Kidney capillary endothelial cell (primary cell): ENCODE measurements around the gene PLPPR1.

Experiments used
- DNase-seq: peaks from one replicate; pipeline ENCODE4 v3.0.0-alpha.2; 2018; ENCODE audit warnings: low spot score

PLPPR1 gene

DNA sequence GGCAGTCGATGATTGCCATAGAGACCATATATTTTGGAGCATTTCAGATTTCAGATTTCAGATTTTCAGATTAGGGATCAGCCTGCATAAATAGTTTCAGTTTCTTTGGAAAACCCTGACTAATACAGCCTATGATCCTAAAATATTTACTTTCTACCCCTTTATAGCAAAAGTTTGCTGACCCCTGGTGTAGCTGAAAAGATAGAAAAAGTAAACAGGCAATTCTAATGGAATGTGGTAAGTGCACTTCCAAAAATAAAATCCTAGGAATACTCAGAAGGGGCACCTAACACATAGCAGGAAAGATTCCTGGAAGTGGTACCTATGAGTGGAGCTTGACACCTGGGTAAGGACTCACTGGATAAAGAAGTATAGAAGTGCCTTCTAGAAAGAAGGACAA lies 321.8 kb downstream of the PLPPR1 start:
- DNase-seq, result no peak

DNA sequence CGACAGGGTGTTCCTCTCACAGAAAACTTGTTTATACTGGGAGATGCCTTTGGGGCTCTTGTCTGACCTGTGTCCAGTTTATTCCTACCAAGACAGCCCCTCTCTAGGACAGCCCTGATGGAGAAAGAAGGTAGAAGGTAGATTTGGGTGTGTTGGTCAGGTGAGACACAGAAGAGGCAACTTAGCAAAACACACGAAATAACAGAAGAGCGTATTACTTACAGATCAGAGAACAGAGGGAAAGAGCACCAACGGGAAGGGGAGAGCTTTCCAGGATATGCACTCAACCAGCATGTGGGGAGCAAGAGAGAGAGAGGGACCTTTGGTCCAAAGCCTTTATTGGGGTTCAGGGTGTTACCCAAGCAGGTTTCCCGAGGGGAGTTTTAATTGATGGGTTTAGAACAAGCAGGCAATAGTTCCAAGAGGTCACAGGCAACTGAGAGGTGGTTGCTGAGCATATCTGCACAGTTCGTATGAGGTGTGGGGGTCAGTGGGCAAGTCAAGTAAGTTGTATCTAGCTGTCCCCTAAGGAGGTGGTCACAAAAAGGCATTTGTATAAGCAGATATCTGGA lies 324.5 kb downstream of the PLPPR1 start:
- DNase-seq, result no peak

DNA sequence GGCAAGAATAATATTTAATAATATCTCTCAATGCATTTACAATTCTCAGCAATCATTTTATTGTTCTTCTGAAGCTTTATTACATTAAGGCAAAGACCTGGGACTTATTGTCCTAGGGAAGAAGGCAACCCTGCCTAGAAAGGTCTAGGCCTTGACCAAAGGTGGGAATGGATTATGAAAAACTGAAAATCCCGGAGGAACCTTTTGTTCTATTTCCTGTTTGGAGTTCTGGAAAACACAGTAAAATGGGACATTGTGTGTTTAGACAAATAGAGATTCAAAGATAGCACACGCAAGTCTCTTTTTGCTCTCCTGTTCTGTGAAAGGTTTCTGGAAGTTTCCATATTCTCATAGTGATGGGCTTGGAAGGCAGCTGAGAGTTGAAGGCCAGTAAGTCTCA lies 325.2 kb downstream of the PLPPR1 start:
- DNase-seq, result no peak

DNA sequence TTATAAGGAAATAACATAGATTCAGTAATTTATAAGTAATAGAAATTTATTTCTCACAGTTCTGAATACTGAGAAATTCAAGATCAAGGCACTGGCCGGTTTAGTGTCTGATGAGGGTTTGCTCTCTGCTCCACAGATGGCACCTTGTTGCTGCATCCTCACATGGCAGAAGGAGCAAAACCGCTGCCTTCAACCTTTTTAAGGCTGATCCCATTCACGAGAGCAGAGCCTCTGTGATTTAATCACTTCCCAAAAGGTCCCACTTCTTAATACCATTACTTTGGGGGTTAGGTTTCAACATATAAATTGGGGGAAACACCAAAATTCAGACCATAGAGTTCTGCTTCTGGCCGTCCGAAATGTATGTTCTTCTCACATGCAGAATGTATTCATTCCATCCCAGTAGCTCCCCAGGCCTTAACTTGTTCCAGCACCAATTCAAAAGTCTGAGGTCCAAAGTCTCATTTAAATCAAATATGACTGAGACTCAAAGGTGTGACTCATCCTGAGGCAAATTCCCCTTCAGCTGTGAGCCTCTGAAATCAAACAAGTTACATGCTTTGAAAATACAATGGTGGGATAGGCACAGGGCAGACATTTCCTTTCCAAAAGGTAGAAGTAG lies 325.7 kb downstream of the PLPPR1 start:
- DNase-seq, result no peak

DNA sequence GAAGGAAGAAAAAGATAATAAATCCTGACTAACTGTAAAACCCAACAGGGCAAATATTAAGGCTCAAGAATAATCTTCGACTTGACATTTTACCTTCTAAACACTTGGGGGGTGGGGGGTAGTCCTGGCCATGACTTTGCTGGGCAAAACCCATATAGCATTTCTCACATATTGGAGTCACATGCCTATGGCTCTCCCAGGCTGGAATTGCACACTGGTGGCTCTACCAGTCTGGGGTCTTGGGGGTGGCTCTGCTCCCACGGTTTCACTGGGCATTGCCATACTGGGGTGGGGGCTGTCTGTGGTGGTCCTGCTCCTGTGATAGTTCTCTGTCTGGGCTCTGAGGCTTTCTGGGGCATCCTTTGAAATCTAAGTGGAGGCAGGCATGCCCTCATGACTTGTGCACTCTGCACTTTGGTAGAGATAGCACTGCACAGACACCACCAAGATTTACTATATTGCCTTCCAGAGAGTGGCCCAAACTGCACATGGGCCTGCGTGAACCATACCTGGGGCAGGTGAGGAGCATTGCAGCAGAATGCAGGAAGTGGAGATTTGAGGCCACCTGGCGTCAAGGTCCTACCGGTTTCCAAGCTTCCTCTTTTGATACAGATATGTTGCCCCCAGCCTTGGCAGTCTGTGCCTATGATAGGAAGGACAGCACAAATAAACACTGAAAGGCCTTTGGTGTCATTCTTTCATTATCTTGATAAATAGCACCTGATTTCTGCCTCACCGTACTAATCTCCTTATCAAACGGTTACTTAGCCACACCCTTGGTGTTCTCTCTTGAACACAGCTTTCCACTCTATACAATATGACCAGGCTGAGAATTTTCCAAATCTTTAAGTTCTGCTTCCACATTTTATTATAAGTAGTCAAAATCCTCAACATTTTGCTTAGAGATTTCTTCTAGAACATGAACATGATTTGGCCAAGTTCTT lies 326.5 kb downstream of the PLPPR1 start:
- DNase-seq, result no peak

DNA sequence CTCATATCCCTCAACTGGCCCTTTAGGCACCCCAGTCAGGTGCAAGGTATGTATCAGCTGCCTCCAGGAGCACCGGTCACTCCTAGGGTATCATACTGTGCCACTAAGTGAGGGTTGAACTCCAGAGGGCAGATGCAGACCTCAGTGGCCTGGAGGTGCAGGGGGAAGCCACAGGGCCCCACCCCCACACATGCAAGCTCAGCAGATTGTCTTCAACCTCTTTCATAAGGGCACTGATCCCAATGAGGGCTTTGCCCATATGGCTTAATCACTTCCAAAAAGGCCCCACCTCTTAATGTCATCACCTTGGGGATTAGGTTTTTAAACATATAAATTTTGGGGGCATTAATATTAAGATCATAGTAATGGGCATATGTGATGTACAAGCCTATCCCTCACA lies 328.1 kb downstream of the PLPPR1 start:
- no peak for DNase-seq

DNA sequence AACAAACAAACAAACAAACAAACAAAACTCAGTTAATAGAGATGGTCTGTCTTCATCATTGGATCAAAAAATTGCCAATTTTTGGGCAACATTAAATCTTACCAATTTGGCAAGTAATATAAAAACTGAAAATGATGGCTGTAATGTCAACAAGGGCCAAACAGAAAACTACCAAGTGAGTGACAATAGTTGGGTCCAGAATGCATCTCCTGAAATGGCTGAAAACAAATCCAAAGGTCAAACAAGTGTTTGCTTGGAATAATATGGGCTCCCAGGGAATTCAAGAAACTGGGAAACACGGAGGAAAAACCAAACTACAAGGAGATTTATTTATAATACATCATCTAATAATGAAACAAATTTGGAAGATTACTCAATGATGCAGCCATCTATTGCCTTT lies 331.2 kb downstream of the PLPPR1 start:
- no peak for DNase-seq

DNA sequence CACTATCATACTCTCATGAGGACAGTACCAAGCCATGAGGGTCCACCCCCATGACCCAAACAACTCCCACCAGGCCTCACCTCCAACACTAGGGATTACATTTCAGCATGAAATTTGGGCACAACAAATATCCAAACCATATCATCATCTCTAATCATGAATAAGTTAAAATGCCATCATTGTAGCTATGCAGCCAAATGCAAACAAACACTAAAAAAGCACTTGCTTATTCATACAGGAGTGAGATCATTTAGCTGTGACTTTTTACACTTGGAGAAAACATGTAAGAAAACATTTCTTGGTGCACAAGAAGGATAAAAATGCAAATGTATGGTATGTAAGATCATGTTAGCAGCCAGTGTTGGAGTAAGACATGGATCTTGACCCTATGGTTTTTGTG lies 332.1 kb downstream of the PLPPR1 start:
- DNase-seq, result no peak

DNA sequence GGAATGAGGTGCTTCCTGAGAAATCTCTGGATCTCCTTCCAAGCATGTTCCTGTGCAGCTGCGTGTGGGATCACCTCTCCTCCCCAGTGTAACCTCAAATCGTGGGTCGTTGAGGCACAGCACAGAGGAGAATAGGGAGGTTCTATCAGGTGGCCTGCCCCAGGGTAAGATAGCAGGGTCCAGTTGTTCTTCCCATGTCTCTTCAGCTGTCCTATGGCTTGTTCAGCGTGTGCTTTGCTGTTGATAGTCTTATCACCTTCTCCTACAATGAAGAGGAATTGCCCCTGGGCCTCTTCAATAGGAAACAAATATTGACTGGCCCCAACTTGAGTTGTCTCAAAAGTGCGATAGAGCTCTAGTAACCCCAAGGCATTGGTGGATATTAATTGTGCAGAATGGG lies 333.9 kb downstream of the PLPPR1 start:
- no peak for DNase-seq

DNA sequence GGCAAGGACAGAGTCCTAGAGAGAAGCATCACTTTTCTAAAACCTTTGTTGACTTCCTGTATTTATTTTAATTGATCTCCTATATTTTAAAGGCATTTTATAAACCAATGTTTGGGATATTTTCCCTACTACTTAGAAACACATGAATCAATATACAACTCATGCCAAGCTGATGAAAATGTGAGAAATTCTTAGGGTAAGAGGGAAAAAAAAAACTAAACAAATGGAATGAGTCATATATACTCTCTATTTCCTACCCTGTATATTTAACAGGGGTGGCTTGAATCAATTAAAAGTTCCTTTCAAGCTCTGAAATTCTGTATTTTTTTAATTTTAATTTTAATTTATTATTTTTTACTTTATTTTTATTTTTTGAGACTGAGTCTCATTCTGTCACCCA lies 336.7 kb downstream of the PLPPR1 start:
- no peak for DNase-seq

DNA sequence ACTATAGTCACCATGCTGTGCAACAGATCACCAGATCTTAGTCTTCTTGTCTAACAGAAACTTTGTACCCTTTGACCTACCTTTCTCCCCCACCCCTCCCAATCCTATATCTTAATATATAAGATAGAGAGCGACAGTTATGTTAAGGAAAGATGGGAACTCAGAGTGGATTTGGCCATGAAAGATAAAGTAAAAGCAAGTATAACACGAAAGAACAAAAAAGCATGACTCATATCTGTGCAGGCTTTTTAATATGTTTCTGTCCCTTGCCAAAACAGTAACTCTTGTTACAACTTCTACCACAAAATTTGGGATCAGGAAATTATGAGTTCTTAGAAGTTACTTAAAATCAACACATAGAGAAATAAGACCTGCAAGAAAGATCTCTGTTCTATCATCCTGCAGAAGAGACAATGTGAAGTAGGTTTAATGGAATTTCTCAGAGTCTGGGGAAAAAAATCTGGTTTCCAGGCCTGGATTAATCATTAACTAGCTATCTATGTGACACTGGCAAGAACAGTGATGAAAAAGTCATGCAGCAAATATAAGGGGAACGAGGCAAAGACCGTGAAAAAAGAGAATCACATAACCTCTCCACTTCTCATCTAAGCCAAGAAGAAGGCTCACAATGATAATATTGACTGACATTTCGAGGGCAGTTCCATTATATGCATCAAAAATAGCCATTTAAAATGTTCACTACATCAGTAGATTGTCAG lies 337.7 kb downstream of the PLPPR1 start:
- DNase-seq, result no peak

DNA sequence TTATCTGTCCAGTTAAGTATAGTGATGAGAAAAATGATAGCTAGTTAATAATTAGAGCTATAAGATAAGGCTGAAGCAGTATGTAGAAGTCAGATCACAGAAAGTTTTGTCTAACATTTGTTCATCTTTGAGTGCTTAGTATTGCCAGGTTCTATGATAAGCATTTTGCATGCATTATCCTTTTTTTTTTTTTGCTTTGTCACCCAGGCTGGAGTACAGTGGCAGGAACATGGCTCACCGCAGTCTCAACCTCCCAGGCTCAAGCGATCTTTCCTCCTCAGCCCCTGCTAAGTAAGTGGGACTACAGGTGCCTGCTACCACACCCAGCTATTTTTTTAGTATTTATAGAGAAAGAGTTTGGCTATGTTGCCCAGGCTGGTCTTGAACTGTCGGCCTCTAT lies 338.8 kb downstream of the PLPPR1 start:
- DNase-seq, result no peak

DNA sequence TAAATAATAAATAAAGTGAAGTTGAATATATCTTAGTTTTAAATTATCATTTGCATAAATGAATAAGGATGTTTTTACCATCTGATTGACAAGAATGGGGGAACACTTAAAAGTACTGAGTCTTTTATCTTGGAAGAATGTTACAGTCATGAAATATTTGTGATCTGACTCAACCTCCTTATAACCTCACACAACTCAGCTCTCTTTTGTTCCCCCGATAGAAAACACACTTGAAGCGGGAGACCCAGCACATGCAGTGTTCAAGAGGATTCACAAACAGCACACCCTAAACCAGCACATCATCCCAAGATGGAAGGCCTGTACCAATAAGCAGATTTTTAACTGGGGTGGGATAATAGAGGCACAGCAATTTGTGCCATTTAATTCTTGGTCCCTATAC lies 340.8 kb downstream of the PLPPR1 start:
- no peak for DNase-seq

DNA sequence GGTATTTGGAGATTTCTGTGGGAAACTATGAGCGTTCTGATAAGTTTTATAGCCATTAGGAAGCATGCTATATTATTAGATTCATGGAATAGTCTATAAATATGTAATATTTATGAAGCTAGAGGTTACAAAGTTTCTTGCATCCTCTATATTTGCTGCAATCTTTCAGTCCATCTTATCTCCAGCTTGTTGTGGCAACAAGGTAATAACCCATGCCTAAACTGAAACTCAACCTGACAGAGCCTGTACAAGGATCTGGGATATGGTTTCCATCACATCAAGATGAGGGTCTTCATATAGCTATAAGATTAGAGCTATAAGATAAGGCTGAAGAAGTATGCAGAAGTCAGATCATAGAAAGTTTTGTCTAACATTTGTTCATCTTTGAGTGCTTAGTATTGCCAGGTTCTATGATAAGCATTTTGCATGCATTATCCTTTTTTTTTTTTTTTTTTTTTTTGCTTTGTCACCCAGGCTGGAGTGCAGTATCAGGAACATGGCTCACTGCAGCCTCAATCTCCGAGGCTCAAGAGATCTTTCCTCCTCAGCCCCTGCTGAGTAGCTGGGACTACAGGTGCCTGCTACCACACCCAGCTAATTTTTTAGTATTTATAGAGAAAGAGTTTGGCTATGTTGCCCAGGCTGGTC lies 341.5 kb downstream of the PLPPR1 start:
- no peak for DNase-seq

DNA sequence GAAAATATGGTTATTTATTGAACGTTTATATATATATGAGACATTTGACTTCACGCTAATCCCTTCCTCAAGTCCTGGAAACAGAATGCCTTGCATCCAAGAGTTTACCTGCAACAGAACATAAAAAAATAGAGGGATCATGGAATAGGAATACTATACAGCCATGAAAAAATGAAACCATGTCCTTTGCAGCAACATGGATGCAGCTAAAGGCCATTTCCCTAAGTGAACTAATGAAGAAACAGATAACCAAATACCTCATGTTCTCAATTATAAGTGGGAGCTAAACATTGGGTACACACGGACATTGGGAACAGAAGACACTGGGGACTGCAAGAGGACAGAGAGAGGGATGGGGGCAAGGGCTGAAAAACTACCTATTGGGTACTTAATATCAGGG lies 343.3 kb downstream of the PLPPR1 start:
- no peak for DNase-seq

DNA sequence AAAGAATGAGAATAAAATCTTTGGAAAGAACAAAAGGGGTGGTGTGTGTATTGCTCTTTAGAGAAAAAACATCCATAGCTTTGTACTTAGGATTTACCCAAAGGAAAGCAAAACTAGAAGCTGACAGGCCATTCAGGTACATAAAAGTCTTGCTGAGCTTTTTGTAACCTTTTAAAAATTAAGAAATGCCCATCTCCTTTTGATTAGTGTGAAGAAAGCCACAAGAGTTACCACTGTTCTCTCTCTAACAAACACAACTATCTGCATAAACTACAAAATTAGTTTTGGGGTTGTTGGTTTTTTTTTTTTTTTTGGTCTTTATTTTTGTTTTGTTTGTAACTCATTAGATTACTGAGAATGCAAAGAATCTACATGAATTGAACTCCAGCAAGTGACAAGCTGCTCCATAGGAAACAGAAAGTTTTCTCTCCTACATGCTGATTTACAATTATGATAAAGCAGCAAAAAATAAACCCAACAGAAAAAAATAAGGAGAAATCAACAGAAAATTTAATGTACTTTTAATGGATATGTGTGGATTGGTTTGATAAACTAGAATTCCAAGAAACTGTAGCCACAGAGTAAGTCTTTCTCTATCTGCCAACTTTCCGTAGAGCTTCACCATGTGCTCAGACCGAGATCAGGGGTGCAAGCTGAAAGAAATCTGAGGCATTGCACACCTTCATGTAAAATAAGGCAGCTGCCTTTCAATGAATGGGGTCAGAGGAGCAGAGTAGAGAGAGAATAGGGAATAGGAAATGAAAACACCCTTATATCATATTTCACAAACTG lies 344.0 kb downstream of the PLPPR1 start:
- no peak for DNase-seq
